ENCODE results near the gene ZNF718.
A peak's percentile ranks its signal among the peaks of the same experiment; 100 is the strongest.
"Not testable (repeated sequence)": the region's sequence is repeated elsewhere in the genome, so short reads cannot be mapped to it uniquely, and the experiment has no call there.

The ZNF718 gene

GRCh38 chr4:124275-125081 lies at the start of gene ZNF718:
Gene ZNF718, plus strand, starts transcription at chr4:124501. Its CDS starts 170 bp downstream, at chr4:124671.
- DNase-seq: peak; percentile 95

DNA sequence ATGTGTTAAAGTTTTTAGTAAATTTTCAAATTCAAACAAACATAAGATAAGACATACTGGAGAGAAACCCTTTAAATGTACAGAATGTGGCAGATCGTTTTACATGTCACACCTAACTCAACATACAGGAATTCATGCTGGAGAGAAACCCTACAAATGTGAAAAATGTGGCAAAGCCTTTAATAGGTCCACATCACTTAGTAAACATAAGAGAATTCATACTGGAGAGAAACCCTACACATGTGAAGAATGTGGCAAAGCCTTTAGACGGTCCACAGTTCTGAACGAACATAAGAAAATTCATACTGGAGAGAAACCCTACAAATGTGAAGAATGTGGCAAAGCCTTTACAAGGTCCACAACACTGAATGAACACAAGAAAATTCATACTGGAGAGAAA lies 38.4 kb upstream of the ZNF718 start:
- no peak for DNase-seq

DNA sequence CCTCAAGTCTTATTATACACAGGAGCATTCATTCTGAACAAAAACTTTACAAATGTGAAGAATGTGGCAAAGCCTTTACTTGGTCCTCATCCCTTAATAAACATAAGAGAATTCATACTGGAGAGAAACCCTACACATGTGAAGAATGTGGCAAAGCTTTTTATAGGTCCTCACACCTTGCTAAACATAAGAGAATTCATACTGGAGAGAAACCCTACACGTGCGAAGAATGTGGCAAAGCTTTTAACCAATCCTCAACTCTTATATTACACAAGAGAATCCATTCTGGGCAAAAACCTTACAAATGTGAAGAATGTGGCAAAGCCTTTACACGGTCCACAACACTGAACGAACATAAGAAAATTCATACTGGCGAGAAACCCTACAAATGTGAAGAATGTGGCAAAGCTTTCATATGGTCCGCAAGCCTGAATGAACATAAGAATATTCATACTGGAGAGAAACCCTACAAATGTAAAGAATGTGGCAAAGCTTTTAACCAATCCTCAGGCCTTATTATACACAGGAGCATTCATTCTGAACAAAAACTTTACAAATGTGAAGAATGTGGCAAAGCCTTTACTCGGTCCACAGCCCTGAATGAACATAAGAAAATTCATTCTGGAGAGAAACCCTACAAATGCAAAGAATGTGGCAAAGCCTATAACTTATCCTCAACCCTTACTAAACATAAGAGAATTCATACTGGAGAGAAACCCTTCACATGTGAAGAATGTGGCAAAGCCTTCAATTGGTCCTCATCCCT lies 37.6 kb upstream of the ZNF718 start:
- not testable (repeated sequence) for DNase-seq

GRCh38 chr4:98386-98785 lies 25.9 kb upstream of the ZNF718 start:
- no peak for DNase-seq

DNA sequence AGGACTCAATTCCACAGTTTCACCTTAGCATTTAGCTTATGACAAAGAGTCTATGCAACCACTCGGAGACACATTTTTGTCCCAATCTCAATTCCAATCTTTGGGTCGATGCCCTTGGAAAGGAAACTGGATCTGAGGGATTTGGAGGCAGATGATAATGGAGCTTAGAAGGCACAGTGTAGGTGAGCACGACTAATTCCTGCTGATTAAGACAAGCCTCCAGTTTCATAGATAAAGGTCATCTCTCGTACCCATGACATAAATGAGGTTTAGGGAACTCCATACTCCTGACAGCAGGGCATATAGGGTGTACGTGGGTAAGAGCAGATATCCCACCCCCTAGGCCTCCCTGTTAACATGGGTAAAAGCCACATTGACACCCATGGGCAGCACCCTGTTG lies 24.4 kb upstream of the ZNF718 start:
- DNase-seq: no peak

DNA sequence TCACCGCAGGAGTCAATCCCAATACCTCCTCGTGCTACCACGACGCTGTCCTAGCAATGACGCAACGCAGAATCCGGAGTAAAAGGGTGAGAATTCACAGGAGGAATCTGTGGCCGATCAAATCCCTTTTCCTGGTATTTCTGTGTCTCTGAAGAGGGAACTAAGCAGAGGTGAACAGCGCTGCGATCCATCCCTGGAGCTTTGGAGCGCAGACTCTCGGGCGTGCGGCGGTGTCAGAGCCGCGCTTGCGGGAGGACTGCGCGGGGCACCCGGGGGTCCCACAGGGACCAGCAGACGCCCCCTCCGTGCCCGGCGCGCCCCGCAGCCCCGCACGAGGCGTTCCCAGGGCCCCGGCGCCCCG lies 17.2 kb upstream of the ZNF718 start:
- no peak for DNase-seq

GRCh38 chr4:107444-108429 lies 16.6 kb upstream of the ZNF718 start:
- DNase-seq: no peak

- DNase-seq: no peak
Measured at GRCh38 chr4:112771-113170, 11.5 kb upstream of the ZNF718 start.

DNA sequence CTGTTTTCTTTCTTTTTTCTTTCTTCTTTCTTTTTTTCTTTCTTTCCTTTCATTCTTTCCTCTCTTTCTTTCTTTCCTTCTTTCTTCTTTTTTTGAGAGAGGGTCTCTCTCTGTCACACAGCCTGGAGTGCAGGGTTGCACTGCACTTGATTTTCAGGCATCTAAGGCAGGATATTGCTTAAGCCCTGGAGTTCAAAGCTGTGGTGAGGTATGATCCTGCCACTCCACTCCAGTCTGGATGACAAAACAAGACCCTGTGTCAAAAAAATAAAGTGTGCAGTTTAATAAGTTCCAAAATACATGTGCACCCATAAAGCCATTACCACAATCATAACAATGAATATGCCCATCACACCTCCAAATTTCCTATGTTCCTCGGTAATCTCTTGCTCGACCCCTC lies 10.6 kb upstream of the ZNF718 start:
- DNase-seq: no peak

- no peak for DNase-seq
Measured at GRCh38 chr4:114149-114548, 10.2 kb upstream of the ZNF718 start.

DNA sequence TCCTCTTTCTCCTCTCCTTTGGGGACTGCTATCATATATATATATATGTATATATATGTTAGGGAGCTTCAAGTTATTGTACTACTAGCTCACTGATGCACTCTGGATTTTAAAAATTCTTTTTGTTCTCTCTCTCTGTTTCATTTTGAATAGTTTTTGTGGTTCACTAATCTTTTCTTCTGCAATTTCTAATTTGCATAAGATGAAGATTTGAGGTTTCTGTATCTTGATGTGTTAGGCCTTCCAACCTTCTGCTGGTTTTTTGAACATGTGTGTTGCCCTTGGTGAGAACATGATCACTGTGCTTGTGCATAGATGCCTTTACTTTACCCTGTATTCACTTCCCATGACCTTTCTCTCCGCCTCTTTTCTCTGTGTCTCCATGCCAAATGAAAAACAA lies 7.8 kb upstream of the ZNF718 start:
- DNase-seq: no peak

GRCh38 chr4:120616-121015 lies 3.7 kb upstream of the ZNF718 start:
- no peak for DNase-seq

DNA sequence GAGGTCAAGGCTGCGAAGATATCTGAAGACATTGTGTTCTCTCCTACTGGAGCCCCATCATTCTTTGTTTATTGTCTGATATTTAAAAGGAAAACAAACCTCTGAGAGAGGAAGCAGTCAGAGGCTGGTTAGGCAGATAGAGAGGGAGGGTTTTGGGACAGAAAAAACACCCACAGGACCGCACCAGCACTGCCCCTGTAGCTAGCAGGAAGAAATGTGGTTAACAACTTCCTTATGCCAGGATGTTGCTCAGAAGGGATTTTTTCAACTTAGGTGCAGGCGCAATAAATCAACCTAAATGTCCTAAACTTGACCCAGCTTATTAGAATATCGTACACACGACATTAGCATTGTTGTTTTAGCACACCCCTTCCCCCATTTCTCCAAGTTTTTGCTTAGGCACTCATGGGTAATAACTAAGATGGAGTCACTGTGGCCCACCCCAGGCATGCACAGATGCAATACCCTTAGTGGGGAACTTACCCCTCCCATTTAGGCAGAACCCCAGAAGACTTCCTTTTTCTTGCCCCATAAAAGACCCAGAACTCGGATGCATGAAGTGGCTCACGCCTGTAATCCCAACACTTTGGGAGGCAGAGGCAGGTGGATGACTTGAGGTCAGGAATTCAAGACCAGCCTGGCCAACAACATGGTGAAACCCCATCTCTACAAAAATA lies 2.8 kb upstream of the ZNF718 start:
- DNase-seq: no peak

DNA sequence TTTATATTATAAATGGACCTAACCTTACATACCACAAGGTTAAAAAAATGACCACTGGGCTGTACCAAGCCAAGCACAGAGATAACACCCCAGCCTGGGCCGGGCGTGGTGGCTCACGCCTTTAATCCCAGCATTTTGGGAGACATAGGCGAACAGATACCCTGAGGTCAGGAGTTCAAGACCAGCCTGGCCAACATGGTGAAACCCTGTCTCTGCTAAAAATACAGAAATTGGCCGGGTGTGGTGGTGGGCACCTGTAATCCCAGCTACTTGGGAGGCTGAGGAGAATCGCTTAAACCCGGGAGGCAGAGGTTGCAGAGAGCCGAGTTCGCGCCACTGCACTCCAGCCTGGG lies 403 bp upstream of the ZNF718 start:
- not testable (repeated sequence) for DNase-seq

DNA sequence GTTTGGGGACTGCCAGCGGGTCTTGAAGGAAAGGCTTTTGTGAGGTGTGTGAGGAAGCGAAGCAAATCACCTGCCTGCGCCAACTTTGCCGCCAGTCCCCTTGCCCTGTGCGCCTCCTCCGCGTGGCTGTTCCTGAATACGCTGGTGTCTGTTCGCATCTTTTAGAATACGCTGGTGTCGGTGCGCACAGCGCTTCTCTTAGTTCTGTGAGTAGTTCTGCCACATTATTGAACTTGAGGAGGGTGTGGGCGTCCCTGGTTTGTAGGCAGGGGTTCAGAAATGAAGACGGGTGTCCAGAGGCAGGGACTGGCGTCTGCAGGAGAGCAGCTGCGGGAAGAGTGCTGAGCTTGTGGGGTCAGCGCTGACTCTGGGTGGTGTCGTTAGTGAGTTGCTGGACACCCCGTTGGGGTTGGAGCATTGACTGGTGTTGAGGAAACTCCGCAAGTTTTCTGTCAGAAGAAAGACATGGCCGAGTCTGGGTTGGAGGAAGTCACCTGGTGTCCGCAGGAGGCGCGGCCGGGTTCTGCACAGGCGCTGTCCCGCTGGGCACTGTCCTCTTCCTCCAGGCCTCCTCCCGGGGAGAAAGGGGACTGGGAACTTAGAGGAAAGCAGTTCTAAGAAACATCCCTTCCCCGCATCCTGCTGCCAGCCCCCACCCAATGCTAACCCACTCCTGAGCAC lies 930 bp downstream of the ZNF718 start:
- peak; percentile 60 for DNase-seq

GRCh38 chr4:125833-126232 lies 1.5 kb downstream of the ZNF718 start:
- peak; percentile 36 for DNase-seq

- DNase-seq: no peak
Measured at GRCh38 chr4:132483-132882, 8.2 kb downstream of the ZNF718 start.

DNA sequence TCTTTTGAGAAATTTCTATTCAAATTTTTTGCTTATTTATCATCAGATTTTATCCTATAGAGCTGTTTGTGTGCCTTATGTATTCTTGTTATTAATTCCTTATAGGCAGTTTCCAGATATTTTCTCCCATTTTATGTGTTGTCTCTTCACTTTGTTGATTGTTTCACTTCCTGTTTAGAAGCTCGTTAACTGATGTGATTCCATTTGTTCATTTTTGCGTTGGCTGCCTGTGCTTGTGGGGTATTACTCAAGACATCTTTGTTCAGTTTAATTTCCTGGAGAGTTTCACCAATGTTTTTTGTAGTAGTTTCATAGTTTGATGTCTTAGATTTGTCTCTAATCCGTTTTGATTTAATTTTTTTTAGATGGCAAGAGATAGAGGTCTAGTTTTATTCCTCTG lies 14.6 kb downstream of the ZNF718 start:
- no peak for DNase-seq

GRCh38 chr4:139691-140090 lies 15.4 kb downstream of the ZNF718 start:
- DNase-seq: no peak

- no peak for DNase-seq
Measured at GRCh38 chr4:146621-147020, 22.3 kb downstream of the ZNF718 start.

DNA sequence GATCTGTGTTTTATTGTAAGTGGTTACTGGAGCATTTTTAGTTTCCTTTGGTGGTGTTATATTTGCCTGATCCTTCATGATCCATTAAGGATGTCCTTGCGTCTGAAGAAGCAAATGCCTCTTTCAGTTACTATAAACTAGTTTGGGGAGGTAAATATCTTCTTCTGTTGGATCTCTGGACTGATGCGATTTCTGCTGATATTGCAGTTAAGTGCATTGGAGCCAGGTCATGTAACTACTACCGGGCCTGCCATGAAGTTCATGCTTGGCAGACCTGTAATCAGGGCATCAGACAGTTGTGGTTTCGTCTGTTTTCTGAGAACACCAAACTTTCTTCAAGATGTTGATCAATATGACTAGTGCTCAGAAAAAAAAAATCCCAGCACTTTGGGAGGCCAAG lies 22.9 kb downstream of the ZNF718 start:
- DNase-seq: no peak

All from activated CD4-positive, alpha-beta T cell treated with anti-CD3 and anti-CD28 coated beads for 48 hours (primary cell).